Fibroblast of lung (primary cell): ENCODE results near the gene TAS2R10. TPM values are rescaled to one million over a fixed set of nuclear protein-coding genes. Genes with fewer than 3 reads are reported as not detected.

Experiments used
- DNase-seq, 2 donors: peaks; one replicate each; pipeline versions ENCODE4 v3.0.0 to v3.0.0-alpha.2; 2010; ENCODE audit warnings: low read depth in 2 of 2
- H2AFZ ChIP-seq: 2 replicates; pipeline ENCODE4 v1.5.1; 2012; ENCODE audit warnings: low read length, control low read depth, inconsistent platforms
- H3K27ac ChIP-seq: 2 replicates; pipeline ENCODE4 v1.5.1; 2011; ENCODE audit warnings: low read length, control low read depth; ENCODE audit not compliant: insufficient read depth
- H3K27me3 ChIP-seq: 2 replicates; pipeline ENCODE4 v1.5.1; 2011; ENCODE audit warnings: mild to moderate bottlenecking, low read length; ENCODE audit not compliant: control insufficient read depth, insufficient read depth
- H3K36me3 ChIP-seq: 2 replicates; pipeline ENCODE4 v1.5.1; 2011; ENCODE audit warnings: low read length; ENCODE audit not compliant: control insufficient read depth, insufficient read depth
- H3K4me1 ChIP-seq: 2 replicates; pipeline ENCODE4 v1.5.1; 2011; ENCODE audit warnings: low read length; ENCODE audit not compliant: control insufficient read depth, insufficient read depth; ENCODE audit errors: extremely low read depth
- H3K4me2 ChIP-seq: 2 replicates; pipeline ENCODE4 v1.5.1; 2011; ENCODE audit warnings: low read length, control low read depth; ENCODE audit not compliant: insufficient read depth; ENCODE audit errors: extremely low read depth
- H3K4me3 ChIP-seq, 4 experiments: fragments of 200-600 bp in 1 of 4; sonication (generic) in 1 of 4; replicated peaks in 1 of 4; 2 replicates each; pipeline ENCODE4 v1.5.1; 2011 to 2016; ENCODE audit warnings: low read length in 4 of 4, low read depth in 3 of 4, mild to moderate bottlenecking in 3 of 4, control low read depth in 2 of 4, inconsistent platforms in 1 of 4, mixed read lengths in 1 of 4; ENCODE audit not compliant: insufficient read depth in 1 of 4; ENCODE audit errors: control extremely low read depth in 1 of 4
- H3K79me2 ChIP-seq: 2 replicates; pipeline ENCODE4 v1.5.1; 2012; ENCODE audit warnings: mild to moderate bottlenecking, low read length, inconsistent platforms; ENCODE audit not compliant: control insufficient read depth, insufficient read depth
- H3K9ac ChIP-seq: 2 replicates; pipeline ENCODE4 v1.5.1; 2011; ENCODE audit warnings: mild to moderate bottlenecking, low read length, control low read depth; ENCODE audit not compliant: insufficient read depth
- H3K9me3 ChIP-seq: 2 replicates; pipeline ENCODE4 v1.5.1; 2012; ENCODE audit warnings: low read depth, low read length; ENCODE audit not compliant: control insufficient read depth, insufficient read depth
- H4K20me1 ChIP-seq: 2 replicates; pipeline ENCODE4 v1.5.1; 2011; ENCODE audit warnings: low read length; ENCODE audit not compliant: control insufficient read depth, insufficient read depth; ENCODE audit errors: extremely low read depth
- EZH2 ChIP-seq: IDR thresholded peaks from 2 replicates; pipeline ENCODE4 v1.5.1; 2012; ENCODE audit warnings: low read length, control low read depth, mild to moderate bottlenecking; ENCODE audit errors: missing control alignments
- polyA plus RNA-seq, 2 donors: library from polyadenylated mRNA; depleted of rRNA in 1 of 2; stranded (reverse) in 1 of 2; unstranded in 1 of 2; fragments of >200 nt; gene quantifications; 2 replicates each; pipeline ENCODE4 v1.2.1, GENCODE V29; 2011 to 2012; ENCODE audit warnings: missing spikeins in 1 of 2
- total RNA-seq: library from RNA; depleted of rRNA; stranded (reverse); fragments of >200 nt; gene quantifications from 2 replicates; pipeline ENCODE4 v1.2.1, GENCODE V29; 2014
- TF ChIP-seq, protein P1 (sequence below), 2 donors: IDR thresholded peaks in 1 of 2; conservative IDR thresholded peaks in 1 of 2; 1 replicate in 1 of 2; 2 replicates in 1 of 2; pipeline ENCODE4 v1.5.1; 2011 to 2012; ENCODE audit warnings: low read length in 2 of 2, control low read depth in 1 of 2, inconsistent platforms in 1 of 2, low read depth in 1 of 2, mild to moderate bottlenecking in 1 of 2

The TAS2R10 gene
- total and polyA plus RNA-seq, 2 donors (not counting 1 experiment from before 2014, with no cell fraction given), result 0.10 to 0.50 TPM

DNA sequence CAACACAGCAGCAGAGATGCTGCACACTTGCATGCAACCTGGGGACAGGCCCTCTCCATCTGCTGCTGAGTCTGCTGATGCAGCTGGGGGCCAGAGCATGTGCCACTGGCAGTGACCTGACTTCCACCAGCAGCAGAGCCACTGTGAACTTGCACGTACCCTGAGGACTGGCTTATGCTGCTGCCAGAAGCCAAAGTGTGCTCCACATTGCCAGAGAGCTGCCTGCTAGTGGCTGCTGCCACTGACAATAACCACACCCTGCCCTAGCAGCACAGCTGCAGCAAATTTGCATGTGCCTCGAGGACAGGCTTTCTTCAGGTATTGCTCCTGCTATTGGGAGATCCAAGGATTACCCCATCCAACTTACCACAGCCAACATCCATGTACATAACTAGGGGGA is 27.6 kb upstream of the TAS2R10 start:
- TF ChIP-seq, protein P1, sequence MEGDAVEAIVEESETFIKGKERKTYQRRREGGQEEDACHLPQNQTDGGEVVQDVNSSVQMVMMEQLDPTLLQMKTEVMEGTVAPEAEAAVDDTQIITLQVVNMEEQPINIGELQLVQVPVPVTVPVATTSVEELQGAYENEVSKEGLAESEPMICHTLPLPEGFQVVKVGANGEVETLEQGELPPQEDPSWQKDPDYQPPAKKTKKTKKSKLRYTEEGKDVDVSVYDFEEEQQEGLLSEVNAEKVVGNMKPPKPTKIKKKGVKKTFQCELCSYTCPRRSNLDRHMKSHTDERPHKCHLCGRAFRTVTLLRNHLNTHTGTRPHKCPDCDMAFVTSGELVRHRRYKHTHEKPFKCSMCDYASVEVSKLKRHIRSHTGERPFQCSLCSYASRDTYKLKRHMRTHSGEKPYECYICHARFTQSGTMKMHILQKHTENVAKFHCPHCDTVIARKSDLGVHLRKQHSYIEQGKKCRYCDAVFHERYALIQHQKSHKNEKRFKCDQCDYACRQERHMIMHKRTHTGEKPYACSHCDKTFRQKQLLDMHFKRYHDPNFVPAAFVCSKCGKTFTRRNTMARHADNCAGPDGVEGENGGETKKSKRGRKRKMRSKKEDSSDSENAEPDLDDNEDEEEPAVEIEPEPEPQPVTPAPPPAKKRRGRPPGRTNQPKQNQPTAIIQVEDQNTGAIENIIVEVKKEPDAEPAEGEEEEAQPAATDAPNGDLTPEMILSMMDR (conservative IDR thresholded peaks at IDR 0.05 in 1 of 2, IDR thresholded peaks at IDR 0.05 in 1 of 2; ENCODE audit: low read depth in 1 of 2, low read length in 2 of 2), result no peak
- TF ChIP-seq EZH2, result no peak
- no peak overlapping the region for H3K9ac ChIP-seq
- no peak overlapping the region for H2AFZ ChIP-seq
- H3K27ac ChIP-seq, result no peak overlapping the region
- no peaks in the 10 kb centered on the region for H3K27me3 ChIP-seq
- H3K4me1 ChIP-seq, result no peaks in the 10 kb centered on the region
- H3K79me2 ChIP-seq, result no peaks in the 10 kb centered on the region
- DNase-seq, result no peak
- no peaks in the 10 kb centered on the region for H3K36me3 ChIP-seq
- H3K9me3 ChIP-seq, result no peaks in the 10 kb centered on the region
- no peaks in the 10 kb centered on the region for H4K20me1 ChIP-seq
- no peak overlapping the region for H3K4me2 ChIP-seq
- no peak overlapping the region for H3K4me3 ChIP-seq

DNA sequence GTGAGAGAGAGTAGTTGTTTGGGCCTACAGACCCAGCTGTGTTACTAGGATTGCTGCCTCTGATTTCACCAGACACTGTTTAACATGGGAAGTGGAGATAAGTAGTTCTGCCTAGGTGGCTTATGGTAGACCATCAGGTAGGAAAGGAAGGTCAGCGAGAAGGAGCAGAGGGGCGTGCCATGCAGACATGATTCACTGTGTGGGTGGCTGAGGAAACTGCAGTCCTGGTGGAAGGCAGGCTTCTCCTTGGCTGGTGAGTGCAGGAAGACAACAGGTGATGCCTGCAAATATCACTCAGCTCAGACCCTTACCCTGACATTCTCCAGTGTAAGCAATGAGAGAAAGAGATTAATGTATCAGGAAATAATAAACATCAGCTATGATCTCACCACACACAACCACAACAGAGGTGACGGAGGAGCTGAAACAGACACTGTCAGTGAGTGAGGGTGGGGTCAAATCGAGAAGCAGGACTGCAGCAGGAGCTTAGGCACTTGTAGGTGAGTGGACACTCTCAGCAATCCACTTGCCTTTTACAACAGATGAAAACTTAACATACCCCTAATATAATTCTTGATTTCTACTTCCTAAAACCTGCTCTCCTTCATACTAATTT is 25.2 kb upstream of the TAS2R10 start:
- no peaks in the 10 kb centered on the region for H4K20me1 ChIP-seq
- no peak for DNase-seq
- H2AFZ ChIP-seq, result no peak overlapping the region
- H3K4me2 ChIP-seq, result no peak overlapping the region
- no peaks in the 10 kb centered on the region for H3K79me2 ChIP-seq
- no peak overlapping the region for H3K9ac ChIP-seq
- no peaks in the 10 kb centered on the region for H3K9me3 ChIP-seq
- no peaks in the 10 kb centered on the region for H3K36me3 ChIP-seq
- H3K27ac ChIP-seq, result no peak overlapping the region
- no peaks in the 10 kb centered on the region for H3K4me1 ChIP-seq
- no peak overlapping the region for H3K4me3 ChIP-seq
- no peak for TF ChIP-seq EZH2
- TF ChIP-seq, protein P1 (conservative IDR thresholded peaks at IDR 0.05 in 1 of 2, IDR thresholded peaks at IDR 0.05 in 1 of 2; ENCODE audit: low read depth in 1 of 2, low read length in 2 of 2), result no peak
- no peaks in the 10 kb centered on the region for H3K27me3 ChIP-seq

DNA sequence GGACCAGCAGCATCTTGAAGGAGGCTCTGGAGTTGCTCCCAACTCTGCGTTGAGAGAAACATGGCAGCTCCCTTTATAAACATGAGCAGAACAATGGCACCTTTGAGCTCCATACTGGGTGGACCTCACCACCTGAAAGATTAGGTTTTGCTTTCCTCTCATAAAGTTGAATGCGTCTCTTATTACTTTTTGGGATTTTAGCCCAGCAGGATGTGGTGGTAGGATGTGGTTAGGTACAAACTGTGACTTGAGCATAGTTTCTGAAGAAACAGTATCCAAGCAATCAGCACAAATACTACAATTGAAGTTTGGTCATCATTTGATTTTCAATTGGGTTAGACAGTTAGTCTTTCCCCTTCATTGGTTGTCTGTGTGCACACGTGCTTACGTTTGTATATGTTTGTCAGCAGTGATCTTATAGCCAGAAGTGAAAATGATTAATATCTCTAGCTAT is 23.3 kb upstream of the TAS2R10 start, which contains the start of gene PRR4:
Gene PRR4 (minus strand): TSS at position 51 of the 454 bp plus-strand sequence. CDS start 38 bp downstream, at position 13.
- TF ChIP-seq, protein P1 (conservative IDR thresholded peaks at IDR 0.05 in 1 of 2, IDR thresholded peaks at IDR 0.05 in 1 of 2; ENCODE audit: low read depth in 1 of 2, low read length in 2 of 2), result no peak
- TF ChIP-seq EZH2, result no peak
- Histone ChIP-seq H3K27ac (no peak within 1 kb of the TSS), H3K79me2 (no peaks in the 10 kb centered on the region)

More for the DNA sequence above, 23.3 kb upstream of the TAS2R10 start, which contains the start of gene PRR4:
- Histone ChIP-seq H3K4me1 (no peaks in the 10 kb centered on the region), H3K27me3 (no peaks in the 10 kb centered on the region), H3K9me3 (no peaks in the 10 kb centered on the region), H3K4me2 (no peak within 1 kb of the TSS), H2AFZ (no peak within 1 kb of the TSS), H3K9ac (no peak within 1 kb of the TSS), H3K4me3 (no peak within 1 kb of the TSS), H4K20me1 (no peaks in the 10 kb centered on the region), H3K36me3 (no peaks in the 10 kb centered on the region)
- DNase-seq, result peak in 1 of 2 donors; percentile 30
